Tibial nerve (tissue), 3 donors: Measurements from ENCODE around the gene KCNQ1.

Experiments
- POLR2A ChIP-seq, 2 donors: fragments of 450-650 bp; IDR thresholded peaks; one replicate each; pipeline ENCODE4 v1.6.1; 2017; ENCODE audit warnings: antibody characterized with exemption in 2 of 2, mild to moderate bottlenecking in 2 of 2, moderate library complexity in 2 of 2
- TF ChIP-seq, protein P1 (sequence below), 5 experiments: fragments of 200-600 bp in 3 of 5; fragments of 450-650 bp in 2 of 5; sonication (generic) in 3 of 5; IDR thresholded peaks; one replicate each; pipeline ENCODE4 v1.5.1; 2016 to 2019; ENCODE audit warnings: antibody characterized with exemption in 5 of 5, mild to moderate bottlenecking in 3 of 5, moderate library complexity in 2 of 5

- TF ChIP-seq POLR2A (IDR thresholded peaks at IDR 0.05): no peak
- TF ChIP-seq, protein P1, sequence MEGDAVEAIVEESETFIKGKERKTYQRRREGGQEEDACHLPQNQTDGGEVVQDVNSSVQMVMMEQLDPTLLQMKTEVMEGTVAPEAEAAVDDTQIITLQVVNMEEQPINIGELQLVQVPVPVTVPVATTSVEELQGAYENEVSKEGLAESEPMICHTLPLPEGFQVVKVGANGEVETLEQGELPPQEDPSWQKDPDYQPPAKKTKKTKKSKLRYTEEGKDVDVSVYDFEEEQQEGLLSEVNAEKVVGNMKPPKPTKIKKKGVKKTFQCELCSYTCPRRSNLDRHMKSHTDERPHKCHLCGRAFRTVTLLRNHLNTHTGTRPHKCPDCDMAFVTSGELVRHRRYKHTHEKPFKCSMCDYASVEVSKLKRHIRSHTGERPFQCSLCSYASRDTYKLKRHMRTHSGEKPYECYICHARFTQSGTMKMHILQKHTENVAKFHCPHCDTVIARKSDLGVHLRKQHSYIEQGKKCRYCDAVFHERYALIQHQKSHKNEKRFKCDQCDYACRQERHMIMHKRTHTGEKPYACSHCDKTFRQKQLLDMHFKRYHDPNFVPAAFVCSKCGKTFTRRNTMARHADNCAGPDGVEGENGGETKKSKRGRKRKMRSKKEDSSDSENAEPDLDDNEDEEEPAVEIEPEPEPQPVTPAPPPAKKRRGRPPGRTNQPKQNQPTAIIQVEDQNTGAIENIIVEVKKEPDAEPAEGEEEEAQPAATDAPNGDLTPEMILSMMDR (IDR thresholded peaks at IDR 0.05): no peak
These were observed 250.5 kb downstream of the KCNQ1 start for GRCh38 chr11:2694995-2695939.
